Measurements from ENCODE around the gene PARD6G.

The PARD6G gene

DNA sequence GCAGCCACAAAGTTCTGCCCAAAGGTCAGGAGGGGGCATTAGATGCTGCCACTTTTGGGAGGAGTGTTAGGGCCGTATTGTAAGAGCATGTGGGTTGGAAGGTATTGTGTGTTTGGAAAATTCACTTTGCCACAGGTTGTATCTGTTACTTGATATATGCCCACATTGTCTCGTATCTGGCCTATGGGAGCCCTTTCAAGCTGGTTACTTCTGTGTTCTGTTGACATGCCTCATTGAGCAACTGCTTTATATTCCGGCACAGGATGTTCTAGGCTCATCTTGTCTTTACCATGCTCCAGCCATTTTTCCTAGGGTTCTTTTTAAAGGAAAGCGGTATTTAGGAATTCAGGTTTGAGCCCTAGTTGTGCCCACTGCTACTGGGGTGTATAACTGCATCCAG lies 132.3 kb downstream of the PARD6G start:
- in situ Hi-C loops (cut with MboI; ENCODE audit: low sequenced_read_pairs): no loop called here

DNA sequence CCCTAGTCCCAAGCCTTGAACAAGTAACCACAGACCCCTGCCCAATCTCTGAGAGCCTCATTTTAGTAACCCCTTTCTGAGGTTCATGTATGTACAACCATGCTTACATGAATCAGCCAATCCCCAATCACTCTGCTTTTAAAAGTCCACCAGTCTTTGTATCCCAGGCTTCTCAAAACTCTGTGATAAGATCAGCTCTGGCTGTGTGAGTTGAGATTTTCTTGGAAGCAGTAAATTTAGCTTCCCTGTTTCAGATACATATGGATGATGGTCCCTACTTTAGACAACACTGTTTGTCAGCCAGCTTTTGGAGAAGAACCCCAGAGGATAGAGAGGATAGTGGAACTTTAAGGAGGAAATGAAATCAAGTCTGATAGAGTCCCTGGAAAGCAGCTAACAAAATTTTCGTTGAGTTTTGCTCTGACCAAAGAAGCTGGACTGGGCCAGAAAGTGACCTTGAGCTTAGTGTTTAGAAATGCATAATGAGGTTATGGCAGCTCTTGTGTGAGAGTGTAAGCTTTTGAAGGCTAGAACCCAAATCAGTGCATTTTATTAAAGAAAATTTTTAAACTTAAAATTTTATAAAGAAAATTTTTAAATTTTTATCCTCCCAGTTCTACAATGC lies 134.6 kb downstream of the PARD6G start:
- in situ Hi-C loops (cut with MboI; ENCODE audit: low sequenced_read_pairs): no loop called here

DNA sequence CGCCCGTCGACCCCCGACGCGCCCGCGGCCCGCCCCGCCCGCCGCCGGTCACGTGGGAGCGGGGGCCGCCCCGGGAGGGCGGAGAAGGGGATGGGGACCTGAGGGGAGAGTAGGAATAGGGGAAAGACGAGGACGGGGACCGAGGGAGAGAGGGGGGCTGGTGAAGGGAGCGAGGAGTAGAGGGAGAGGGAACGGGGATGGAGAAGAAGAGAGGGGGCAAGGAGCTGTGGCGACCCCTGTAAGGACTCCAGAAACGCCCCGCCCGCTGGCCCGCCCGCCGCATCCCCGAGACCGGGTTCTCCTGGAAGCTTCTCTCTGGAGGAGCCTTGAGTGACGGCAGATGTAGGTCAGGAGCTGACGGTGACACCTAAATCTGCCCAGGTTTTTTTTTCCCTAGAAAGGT lies 137.6 kb downstream of the PARD6G start:
- in situ Hi-C loops (cut with MboI; ENCODE audit: low sequenced_read_pairs): no loop called here

DNA sequence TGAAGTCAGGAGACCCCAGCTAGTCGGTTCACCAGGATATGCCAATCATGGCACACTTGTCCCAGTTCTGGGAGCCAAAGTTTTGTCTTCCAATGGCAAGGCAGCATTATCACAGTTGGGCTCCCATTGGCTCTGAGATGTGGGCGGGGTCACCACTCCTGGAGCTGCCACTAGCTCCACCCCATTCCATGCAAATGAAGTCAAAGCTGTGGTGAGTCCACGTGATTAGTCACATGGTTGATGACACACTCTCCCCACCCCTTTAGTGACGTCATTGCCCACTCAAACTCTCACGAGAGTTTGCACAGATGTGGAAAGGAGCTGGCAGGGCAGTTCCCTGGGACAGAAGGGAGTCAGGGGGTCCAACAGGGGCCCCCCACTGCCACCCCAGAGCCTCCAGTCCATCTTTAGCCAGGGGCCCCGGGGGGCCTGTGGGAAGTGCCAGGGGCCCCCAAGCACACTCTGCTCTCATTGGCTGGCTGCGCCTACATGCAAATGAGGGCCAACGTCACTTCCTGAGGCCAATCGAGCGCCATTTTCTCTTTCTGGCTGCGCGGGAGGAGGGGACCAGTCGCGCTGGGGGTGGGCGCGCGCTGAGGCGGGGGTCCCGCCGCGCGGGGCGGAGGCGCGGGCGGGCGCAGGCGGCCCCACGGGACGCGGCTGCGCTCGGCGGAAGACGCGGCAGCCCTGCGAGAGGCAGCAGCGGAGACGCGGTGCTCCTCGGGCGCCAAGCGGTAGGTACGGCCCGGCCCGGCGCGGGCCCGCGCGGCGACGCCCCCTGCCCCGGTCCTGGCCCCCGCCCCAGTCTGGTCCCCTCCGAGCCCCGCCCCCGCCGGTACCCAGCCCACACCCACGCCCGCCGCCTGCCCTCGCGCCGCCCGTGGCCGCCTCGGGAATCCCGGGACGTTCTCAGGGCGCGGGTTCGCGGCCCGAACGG lies 138.3 kb downstream of the PARD6G start, which contains the start of gene ADNP2:
TSS of gene ADNP2 (plus strand) at position 524 of the 937 bp plus-strand sequence. CDS start 8,281 bp downstream, outside the sequence.
- in situ Hi-C loops (cut with MboI; ENCODE audit: low sequenced_read_pairs): no loop called here

DNA sequence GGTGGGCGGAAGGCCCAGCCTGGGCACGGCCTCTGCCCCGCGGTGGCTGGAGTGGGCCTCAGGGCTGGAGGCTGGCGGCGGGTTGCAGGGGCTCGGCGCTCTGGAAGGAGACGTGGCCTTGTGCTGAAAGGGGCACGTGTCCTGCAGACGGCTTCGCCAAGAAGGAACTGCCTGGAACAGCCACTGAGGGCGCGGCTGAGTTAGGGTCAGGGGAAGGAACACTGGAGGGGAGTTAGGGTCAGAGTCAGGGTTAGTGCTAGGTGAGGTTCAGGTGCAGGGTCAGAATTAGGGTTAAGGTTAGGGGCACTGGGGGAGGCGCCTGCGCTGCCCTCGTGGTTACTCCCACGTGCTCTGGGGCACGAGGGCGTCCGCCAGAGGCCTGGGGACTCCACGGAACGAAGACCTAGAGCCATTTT lies 139.2 kb downstream of the PARD6G start:
- in situ Hi-C loops (cut with MboI; ENCODE audit: low sequenced_read_pairs): no loop called here

DNA sequence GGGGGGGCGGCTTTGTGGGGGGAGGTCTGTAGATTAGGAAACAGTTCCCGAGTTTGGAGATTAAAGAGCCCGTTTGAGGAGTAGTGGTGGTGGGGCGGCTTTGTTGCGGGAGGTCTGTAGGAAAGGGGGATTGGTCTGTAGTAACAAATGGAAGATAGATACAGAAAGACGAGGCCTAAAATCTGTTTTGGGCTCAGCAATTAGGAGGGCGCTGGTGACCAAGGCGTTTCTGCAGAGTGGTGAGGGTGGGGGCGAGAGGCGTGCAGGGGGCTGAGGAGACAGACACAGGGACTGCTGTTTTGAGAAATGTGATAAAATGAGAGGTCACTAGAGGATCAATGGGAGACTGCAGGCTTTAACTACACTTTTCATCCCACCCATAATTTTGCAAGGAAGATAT lies 139.9 kb downstream of the PARD6G start:
- in situ Hi-C loops (cut with MboI; ENCODE audit: low sequenced_read_pairs): no loop called here
